GM12878 (cell line): ENCODE data around the gene ZFHX2. TPM values are rescaled to one million over a fixed set of nuclear protein-coding genes. Genes with fewer than 3 reads are reported as not detected.

Experiments used
- ATAC-seq: fragments of 200-7000 bp; cut with Tn5 transposase; 3 replicates; pipeline ENCODE4 v1.9.1; 2020; ENCODE audit warnings: mild to moderate bottlenecking, moderate library complexity
- BruUV-seq: library from RNA; stranded (reverse); fragments of 400-500 nt; replicated peaks from 2 replicates; lab custom pipeline; 2021; lab: Mats Ljungman, UMichigan
- CTCF ChIA-PET: fragments of 300-600 bp; sonication (Branson Sonifier 250); formaldehyde crosslinking; extraction: SDS; loops from one replicate; lab custom pipeline; 2021; ENCODE audit warnings: inconsistent platforms; lab: Yijun Ruan, JAX
- POLR2A ChIA-PET: fragments of 350-600 bp; formaldehyde crosslinking; extraction: SDS; loops from one replicate; lab custom pipeline; 2021; ENCODE audit warnings: inconsistent platforms; lab: Charles Lee
- RAD21 ChIA-PET: fragments of 300-600 bp; sonication (Branson Sonifier 250); formaldehyde crosslinking; loops from one replicate; lab custom pipeline; 2023; ENCODE audit warnings: antibody characterized with exemption; ENCODE audit not compliant: unreplicated experiment; lab: Charles Lee
- SMC1A ChIA-PET: fragments of 300-600 bp; sonication (Branson Sonifier 250); formaldehyde crosslinking; loops from one replicate; lab custom pipeline; 2023; ENCODE audit not compliant: unreplicated experiment, uncharacterized antibody; lab: Charles Lee
- DNase-seq: peaks from one replicate; pipeline ENCODE4 v3.0.0-alpha.2; 2011; ENCODE audit warnings: low read depth, low spot score
- FAIRE-seq: peaks from 3 replicates; lab custom pipeline; 2011; peaks lifted over from hg19 to GRCh38; lab: Jason Lieb, UNC
- H2AFZ ChIP-seq: 2 replicates; pipeline ENCODE4 v1.6.0; 2011; ENCODE audit warnings: low read depth, low read length, control low read depth; ENCODE audit not compliant: control insufficient read depth
- H3K27ac ChIP-seq: 2 replicates; pipeline ENCODE4 v1.5.1; 2011; ENCODE audit warnings: control low read depth; ENCODE audit not compliant: control insufficient read depth, insufficient read depth
- H3K27me3 ChIP-seq, 2 experiments: replicated peaks in 1 of 2; 2 replicates each; pipeline versions ENCODE4 v1.6.0 to v1.6.1; 2011; ENCODE audit warnings: low read length in 1 of 2; ENCODE audit not compliant: control insufficient read depth in 2 of 2, insufficient read depth in 2 of 2
- H3K36me3 ChIP-seq, 2 experiments: 2 replicates each; pipeline ENCODE4 v1.5.1; 2011; ENCODE audit warnings: low read length in 1 of 2; ENCODE audit not compliant: control insufficient read depth in 2 of 2, insufficient read depth in 2 of 2
- H3K4me1 ChIP-seq: 2 replicates; pipeline ENCODE4 v1.6.1; 2011; ENCODE audit warnings: mild to moderate bottlenecking, low read length, moderate library complexity, mixed read lengths; ENCODE audit not compliant: control insufficient read depth, insufficient read depth
- H3K4me2 ChIP-seq: 2 replicates; pipeline ENCODE4 v1.6.0; 2011; ENCODE audit warnings: control low read depth; ENCODE audit not compliant: control insufficient read depth, insufficient read depth
- H3K4me3 ChIP-seq: fragments of 200-600 bp; sonication (generic); 2 replicates; pipeline ENCODE4 v1.5.1; 2016
- H3K79me2 ChIP-seq: 2 replicates; pipeline ENCODE4 v1.6.0; 2011; ENCODE audit warnings: low read length; ENCODE audit not compliant: control insufficient read depth, insufficient read depth
- H3K9ac ChIP-seq: 2 replicates; pipeline ENCODE4 v1.8.0; 2011; ENCODE audit warnings: low read length, control low read depth, mixed read lengths; ENCODE audit not compliant: control insufficient read depth, insufficient read depth
- H3K9me3 ChIP-seq: replicated peaks from 3 replicates; pipeline ENCODE4 v1.5.1; 2011; ENCODE audit warnings: mild to moderate bottlenecking, low read length; ENCODE audit not compliant: control insufficient read depth, insufficient read depth
- H4K20me1 ChIP-seq: 2 replicates; pipeline ENCODE4 v1.6.0; 2011; ENCODE audit not compliant: control insufficient read depth, insufficient read depth
- CREB1 ChIP-seq: IDR thresholded peaks from 2 replicates; pipeline ENCODE4 v1.6.1; 2012; ENCODE audit warnings: low read depth, mild to moderate bottlenecking, inconsistent platforms
- POLR2A ChIP-seq: IDR thresholded peaks from 2 replicates; pipeline ENCODE4 v1.6.1; 2011; ENCODE audit warnings: low read depth, mild to moderate bottlenecking, low read length
- RCOR1 ChIP-seq: conservative IDR thresholded peaks from 2 replicates; pipeline ENCODE4 v1.6.1; 2012; ENCODE audit warnings: low read depth, low read length, improper control_type of control experiment
- SMAD1 ChIP-seq: fragments of 450-650 bp; IDR thresholded peaks from 2 replicates; pipeline ENCODE4 v1.6.1; 2018; ENCODE audit warnings: mild to moderate bottlenecking, low read depth; ENCODE audit not compliant: partially characterized antibody
- TARDBP ChIP-seq: IDR thresholded peaks from 2 replicates; pipeline ENCODE4 v1.6.1; 2016; ENCODE audit warnings: borderline replicate concordance
- TCF3 ChIP-seq: IDR thresholded peaks from 2 replicates; pipeline ENCODE4 v1.6.1; 2012; ENCODE audit warnings: low read depth, mild to moderate bottlenecking, low read length, borderline replicate concordance; ENCODE audit not compliant: insufficient read depth
- TCF7 ChIP-seq: IDR thresholded peaks from 2 replicates; pipeline ENCODE4 v1.6.1; 2014; ENCODE audit warnings: antibody characterized with exemption, borderline replicate concordance
- ZNF217 ChIP-seq: fragments of 450-650 bp; IDR thresholded peaks from 2 replicates; pipeline ENCODE4 v1.6.1; 2017; ENCODE audit warnings: antibody characterized with exemption, mild to moderate bottlenecking
- ZNF24 ChIP-seq: fragments of 450-650 bp; IDR thresholded peaks from 2 replicates; pipeline ENCODE4 v1.6.1; 2017; ENCODE audit warnings: antibody characterized with exemption, mild to moderate bottlenecking
- WGBS: methylation state at CpG from one replicate; pipeline ENCODE4 v1.1.6; 2016; ENCODE audit warnings: low lambda C conversion rate; ENCODE audit not compliant: insufficient replicate concordance, insufficient coverage; ENCODE audit errors: missing lambda C conversion rate; 5-methylcytosine and 5-hydroxymethylcytosine counted together
- in situ Hi-C: fragments of 300-500 bp; cut with MboI; formaldehyde crosslinking; loops from 9 replicates; pipeline ENCODE4 v1.14.3; 2018; ENCODE audit warnings: mixed read lengths
- intact Hi-C: fragments of 100-400 bp; cut with micrococcal nuclease; formaldehyde crosslinking; loops from one replicate; pipeline ENCODE4 v1.14.2; 2022; ENCODE audit not compliant: unreplicated experiment
- polyA plus RNA-seq, 11 experiments: library from polyadenylated mRNA; depleted of rRNA in 4 of 11; unstranded in 6 of 11; stranded (reverse) in 5 of 11; fragments of >200 nt; fragmentation: Nextera tagmentation in 4 of 11; fragmentation: Illumina TruSeq in 1 of 11; extraction: Ambion mirVana in 4 of 11; extraction: Trizol in 1 of 11; gene quantifications; 1 replicate in 1 of 11; 2 replicates in 10 of 11; pipeline versions ENCODE4 v1.2.1 to v1.2.3, GENCODE V29; 2011 to 2016; ENCODE audit warnings: inconsistent platforms in 2 of 11, missing spikeins in 2 of 11, low read depth in 1 of 11
- total RNA-seq, 4 experiments: library from RNA; depleted of rRNA in 3 of 4; stranded (reverse); fragments of >200 nt in 3 of 4; fragmentation: Illumina TruSeq in 1 of 4; extraction: Trizol in 1 of 4; gene quantifications; 2 replicates each; pipeline versions ENCODE4 v1.2.1 to v1.2.3, GENCODE V29; 2013 to 2021
- TF ChIP-seq, protein P1 (sequence below): fragments of 450-650 bp; IDR thresholded peaks from 2 replicates; pipeline ENCODE4 v1.6.1; 2017; ENCODE audit warnings: mild to moderate bottlenecking, low read depth, inconsistent platforms; ENCODE audit not compliant: poor library complexity, severe bottlenecking
- TF ChIP-seq, protein P2 (sequence below): fragments of 450-650 bp; conservative IDR thresholded peaks from 2 replicates; pipeline ENCODE4 v1.6.1; 2017; ENCODE audit warnings: mild to moderate bottlenecking, moderate library complexity

ZFHX2 gene
- total and polyA plus RNA-seq, 10 of the 15 experiments (the other 5 are each of a cell fraction or from before 2014, with no cell fraction given): 0.27 to 2.2 (median 0.55) TPM

GRCh38 chr14:23564876-23565275, 13.3 kb upstream of the ZFHX2 start (continued):
- TF ChIP-seq, protein P1, sequence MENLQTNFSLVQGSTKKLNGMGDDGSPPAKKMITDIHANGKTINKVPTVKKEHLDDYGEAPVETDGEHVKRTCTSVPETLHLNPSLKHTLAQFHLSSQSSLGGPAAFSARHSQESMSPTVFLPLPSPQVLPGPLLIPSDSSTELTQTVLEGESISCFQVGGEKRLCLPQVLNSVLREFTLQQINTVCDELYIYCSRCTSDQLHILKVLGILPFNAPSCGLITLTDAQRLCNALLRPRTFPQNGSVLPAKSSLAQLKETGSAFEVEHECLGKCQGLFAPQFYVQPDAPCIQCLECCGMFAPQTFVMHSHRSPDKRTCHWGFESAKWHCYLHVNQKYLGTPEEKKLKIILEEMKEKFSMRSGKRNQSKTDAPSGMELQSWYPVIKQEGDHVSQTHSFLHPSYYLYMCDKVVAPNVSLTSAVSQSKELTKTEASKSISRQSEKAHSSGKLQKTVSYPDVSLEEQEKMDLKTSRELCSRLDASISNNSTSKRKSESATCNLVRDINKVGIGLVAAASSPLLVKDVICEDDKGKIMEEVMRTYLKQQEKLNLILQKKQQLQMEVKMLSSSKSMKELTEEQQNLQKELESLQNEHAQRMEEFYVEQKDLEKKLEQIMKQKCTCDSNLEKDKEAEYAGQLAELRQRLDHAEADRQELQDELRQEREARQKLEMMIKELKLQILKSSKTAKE: no peak
- TF ChIP-seq CREB1 (no peak), TCF3 (no peak), ZNF217 (no peak), TARDBP (no peak), SMAD1 (no peak), ZNF24 (no peak), TCF7 (no peak)

DNA sequence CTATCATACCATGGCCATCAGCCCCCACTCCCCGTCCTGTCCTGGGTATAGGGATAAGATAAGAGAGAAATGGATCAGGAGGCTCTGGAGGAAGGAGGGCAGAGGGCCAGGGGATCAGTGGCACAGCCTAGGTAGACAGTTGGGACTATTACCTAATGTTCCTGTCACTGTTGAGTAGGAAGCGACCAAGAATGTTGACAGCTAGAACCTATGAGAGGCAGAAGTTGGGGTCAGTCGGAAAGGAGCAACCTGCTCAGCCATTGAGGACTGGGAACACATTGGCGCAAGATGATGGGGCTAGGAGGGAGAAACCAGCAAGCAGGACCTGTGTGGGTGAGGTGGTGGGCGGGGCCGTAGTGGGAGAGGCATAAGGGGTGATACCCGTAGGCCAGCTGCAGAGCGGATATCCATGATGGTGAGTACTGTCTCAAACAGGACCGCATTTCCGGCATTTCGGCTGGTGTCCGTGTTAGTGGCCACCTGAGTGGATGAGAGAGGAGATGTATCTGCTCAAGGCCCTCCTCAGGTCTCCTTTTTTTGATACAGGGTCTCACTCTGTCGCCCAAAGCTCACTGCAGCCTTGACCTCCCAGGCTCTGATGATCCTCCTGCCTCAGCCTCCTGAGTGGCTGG, 12.7 kb upstream of the ZFHX2 start:
- 97% methylated on average over 9 of the region's 13 CpGs for WGBS
- RAD21 ChIA-PET: no interaction called here
- ATAC-seq: no peak

More for the DNA sequence above, 12.7 kb upstream of the ZFHX2 start:
- CTCF ChIA-PET: interaction anchor here (0.6 to 13.1 kb wide), 6 partner anchors 23 to 237 kb away, joined by 3 to 436 read pairs (median 32); partner anchors contain the start of gene NGDN
- H2AFZ ChIP-seq: no peak overlapping the region
- in situ Hi-C loops: no loop called here
- no peaks in the 10 kb centered on the region for H3K9me3 ChIP-seq
- FAIRE-seq: no peak
- POLR2A ChIA-PET: no interaction called here
- SMC1A ChIA-PET: interaction anchor here (9.7 kb wide), 1 partner anchor 86 kb away, joined by 124 read pairs; no protein-coding TSS in a partner anchor
- peaks cover 15 to 23% of the 10 kb centered on the region in 2 experiments for H3K36me3 ChIP-seq
- H3K4me3 ChIP-seq: no peak overlapping the region
- TF ChIP-seq, protein P2, sequence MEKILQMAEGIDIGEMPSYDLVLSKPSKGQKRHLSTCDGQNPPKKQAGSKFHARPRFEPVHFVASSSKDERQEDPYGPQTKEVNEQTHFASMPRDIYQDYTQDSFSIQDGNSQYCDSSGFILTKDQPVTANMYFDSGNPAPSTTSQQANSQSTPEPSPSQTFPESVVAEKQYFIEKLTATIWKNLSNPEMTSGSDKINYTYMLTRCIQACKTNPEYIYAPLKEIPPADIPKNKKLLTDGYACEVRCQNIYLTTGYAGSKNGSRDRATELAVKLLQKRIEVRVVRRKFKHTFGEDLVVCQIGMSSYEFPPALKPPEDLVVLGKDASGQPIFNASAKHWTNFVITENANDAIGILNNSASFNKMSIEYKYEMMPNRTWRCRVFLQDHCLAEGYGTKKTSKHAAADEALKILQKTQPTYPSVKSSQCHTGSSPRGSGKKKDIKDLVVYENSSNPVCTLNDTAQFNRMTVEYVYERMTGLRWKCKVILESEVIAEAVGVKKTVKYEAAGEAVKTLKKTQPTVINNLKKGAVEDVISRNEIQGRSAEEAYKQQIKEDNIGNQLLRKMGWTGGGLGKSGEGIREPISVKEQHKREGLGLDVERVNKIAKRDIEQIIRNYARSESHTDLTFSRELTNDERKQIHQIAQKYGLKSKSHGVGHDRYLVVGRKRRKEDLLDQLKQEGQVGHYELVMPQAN: no peak
- TF ChIP-seq POLR2A (peak; percentile 17; the same call in 1 of the 2 replicates), RCOR1 (no peak)
- no TSS peak for BruUV-seq
- intact Hi-C loops: no loop called here
- H4K20me1 ChIP-seq: no peaks in the 10 kb centered on the region
- peaks cover 11% of the 10 kb centered on the region for H3K4me1 ChIP-seq
- peaks cover 15% of the 10 kb centered on the region for H3K79me2 ChIP-seq
- H3K9ac ChIP-seq: no peak overlapping the region
- no peaks in the 10 kb centered on the region for H3K27me3 ChIP-seq
- DNase-seq: no peak
- no peak overlapping the region for H3K4me2 ChIP-seq
- H3K27ac ChIP-seq: no peak overlapping the region
